ENCODE results near the gene NPL.

The NPL gene

GRCh38 chr1:182761396-182762395 lies 27.9 kb upstream of the NPL start:
- Histone ChIP-seq H3K9ac (ENCODE audit: low read length in 5 of 5) (no peak overlapping the region), H3K9me3 (ENCODE audit: control insufficient read depth in 5 of 5, low read length in 5 of 5) (peaks cover 0 to 5% (median 0%) of the 10 kb centered on the region in 5 donors), H3K27ac (ENCODE audit: low read depth, low read length) (no peak overlapping the region), H3K27me3 (ENCODE audit: control insufficient read depth in 5 of 5, insufficient read depth in 4 of 5, low read length in 5 of 5) (peaks cover 0 to 5% (median 0%) of the 10 kb centered on the region in 5 donors), H3K4me1 (ENCODE audit: control insufficient read depth in 5 of 5, insufficient read depth in 5 of 5, low read length in 5 of 5) (peaks cover 0 to 13% (median 8%) of the 10 kb centered on the region in 5 donors), H3K4me3 (ENCODE audit: low read depth in 1 of 5, low read length in 5 of 5) (no peak overlapping the region), H3K36me3 (ENCODE audit: control insufficient read depth in 5 of 5, insufficient read depth in 5 of 5, low read length in 5 of 5) (no peaks in the 10 kb centered on the region)

DNA sequence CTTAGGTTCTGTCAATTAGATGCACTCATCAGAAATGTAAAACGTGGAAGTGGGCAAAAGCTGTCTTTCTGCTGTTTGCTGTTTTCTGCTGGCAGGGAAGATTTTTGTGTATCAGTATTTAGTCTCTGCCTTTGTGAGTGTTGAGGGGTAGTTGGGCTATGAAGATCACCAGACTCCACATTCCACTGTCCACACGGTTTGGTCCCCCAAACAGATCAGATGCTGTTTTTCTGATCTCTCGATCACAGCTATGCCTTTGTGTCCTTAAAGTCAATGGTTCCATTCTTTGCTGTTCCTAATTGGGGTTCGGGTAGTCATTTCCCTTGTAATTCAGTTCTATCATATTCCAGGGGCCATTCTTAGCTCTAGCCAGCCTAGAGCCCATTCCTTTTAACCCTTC lies 27.0 kb upstream of the NPL start:
- no peaks in the 10 kb centered on the region for H3K36me3 ChIP-seq (ENCODE audit: control insufficient read depth in 5 of 5, insufficient read depth in 5 of 5, low read length in 5 of 5)
- H3K27me3 ChIP-seq (ENCODE audit: control insufficient read depth in 5 of 5, insufficient read depth in 4 of 5, low read length in 5 of 5), result peaks cover 0 to 5% (median 0%) of the 10 kb centered on the region in 5 donors
- H3K9ac ChIP-seq (ENCODE audit: low read length in 5 of 5), result no peak overlapping the region
- H3K9me3 ChIP-seq (ENCODE audit: control insufficient read depth in 5 of 5, low read length in 5 of 5), result peaks cover 0 to 5% (median 0%) of the 10 kb centered on the region in 5 donors
- H3K4me1 ChIP-seq (ENCODE audit: control insufficient read depth in 5 of 5, insufficient read depth in 5 of 5, low read length in 5 of 5), result peaks cover 0 to 13% (median 12%) of the 10 kb centered on the region in 5 donors
- no peak overlapping the region for H3K27ac ChIP-seq (ENCODE audit: low read depth, low read length)
- H3K4me3 ChIP-seq (ENCODE audit: low read depth in 1 of 5, low read length in 5 of 5), result no peak overlapping the region

DNA sequence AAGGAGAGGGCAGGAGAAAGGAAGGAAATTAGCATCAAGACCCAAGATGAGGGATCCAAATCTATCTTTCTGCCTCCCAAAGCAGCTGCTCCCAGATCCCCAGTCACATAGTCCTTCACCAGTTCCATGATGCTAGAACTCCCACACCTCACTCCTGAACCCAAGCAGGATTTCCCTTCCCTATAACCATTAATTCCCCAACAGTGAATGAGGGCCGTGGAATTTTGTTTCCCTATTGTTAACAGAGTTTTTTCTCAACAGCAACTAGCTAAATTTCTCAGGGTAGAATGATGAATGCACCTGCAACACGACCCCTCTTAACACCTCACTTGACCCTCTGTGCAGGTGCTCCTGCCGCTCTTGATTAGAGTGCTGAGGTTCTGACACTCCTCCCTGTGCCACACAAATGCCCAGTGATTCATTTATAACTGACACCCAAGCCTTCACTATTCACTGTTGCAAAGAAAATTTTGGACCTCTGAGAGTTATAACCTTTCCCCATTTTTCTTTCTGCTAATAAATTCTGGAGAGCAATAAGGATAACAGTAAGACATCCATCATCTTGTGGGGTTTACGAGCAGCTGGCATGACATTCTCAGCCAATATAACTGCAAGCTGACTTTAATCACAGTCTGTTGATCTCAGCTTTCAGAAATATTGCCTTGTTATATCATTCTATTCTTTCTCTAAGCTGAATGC lies 25.4 kb upstream of the NPL start:
- Histone ChIP-seq H3K36me3 (ENCODE audit: control insufficient read depth in 5 of 5, insufficient read depth in 5 of 5, low read length in 5 of 5) (no peaks in the 10 kb centered on the region), H3K9ac (ENCODE audit: low read length in 5 of 5) (no peak overlapping the region), H3K27ac (ENCODE audit: low read depth, low read length) (no peak overlapping the region), H3K9me3 (ENCODE audit: control insufficient read depth in 5 of 5, low read length in 5 of 5) (peaks cover 0 to 5% (median 0%) of the 10 kb centered on the region in 5 donors), H3K4me3 (ENCODE audit: low read depth in 1 of 5, low read length in 5 of 5) (no peak overlapping the region), H3K4me1 (ENCODE audit: control insufficient read depth in 5 of 5, insufficient read depth in 5 of 5, low read length in 5 of 5) (peaks cover 0 to 13% (median 13%) of the 10 kb centered on the region in 5 donors), H3K27me3 (ENCODE audit: control insufficient read depth in 5 of 5, insufficient read depth in 4 of 5, low read length in 5 of 5) (peaks cover 0 to 5% (median 0%) of the 10 kb centered on the region in 5 donors)

- peaks cover 0 to 15% (median 13%) of the 10 kb centered on the region in 5 donors for H3K4me1 ChIP-seq (ENCODE audit: control insufficient read depth in 5 of 5, insufficient read depth in 5 of 5, low read length in 5 of 5)
Observed at GRCh38 chr1:182765391-182765790, 24.2 kb upstream of the NPL start.

GRCh38 chr1:182766050-182766449 lies 23.5 kb upstream of the NPL start:
- Histone ChIP-seq H3K4me3 (ENCODE audit: low read depth in 1 of 5, low read length in 5 of 5) (no peak overlapping the region), H3K9me3 (ENCODE audit: control insufficient read depth in 5 of 5, low read length in 5 of 5) (peaks cover 0 to 5% (median 0%) of the 10 kb centered on the region in 5 donors), H3K9ac (ENCODE audit: low read length in 5 of 5) (no peak overlapping the region), H3K27ac (ENCODE audit: low read depth, low read length) (no peak overlapping the region), H3K36me3 (ENCODE audit: control insufficient read depth in 5 of 5, insufficient read depth in 5 of 5, low read length in 5 of 5) (no peaks in the 10 kb centered on the region), H3K4me1 (ENCODE audit: control insufficient read depth in 5 of 5, insufficient read depth in 5 of 5, low read length in 5 of 5) (peaks cover 0 to 15% (median 13%) of the 10 kb centered on the region in 5 donors), H3K27me3 (ENCODE audit: control insufficient read depth in 5 of 5, insufficient read depth in 4 of 5, low read length in 5 of 5) (peaks cover 0 to 5% (median 3%) of the 10 kb centered on the region in 5 donors)

More at GRCh38 chr1:182765391-182765790, 24.2 kb upstream of the NPL start:
- Histone ChIP-seq H3K27me3 (ENCODE audit: control insufficient read depth in 5 of 5, insufficient read depth in 4 of 5, low read length in 5 of 5) (peaks cover 0 to 5% (median 3%) of the 10 kb centered on the region in 5 donors), H3K36me3 (ENCODE audit: control insufficient read depth in 5 of 5, insufficient read depth in 5 of 5, low read length in 5 of 5) (no peaks in the 10 kb centered on the region), H3K4me3 (ENCODE audit: low read depth in 1 of 5, low read length in 5 of 5) (no peak overlapping the region), H3K27ac (ENCODE audit: low read depth, low read length) (no peak overlapping the region), H3K9ac (ENCODE audit: low read length in 5 of 5) (no peak overlapping the region), H3K9me3 (ENCODE audit: control insufficient read depth in 5 of 5, low read length in 5 of 5) (peaks cover 0 to 5% (median 0%) of the 10 kb centered on the region in 5 donors)

- Histone ChIP-seq H3K27me3 (ENCODE audit: control insufficient read depth in 5 of 5, insufficient read depth in 4 of 5, low read length in 5 of 5) (peaks cover 0 to 5% (median 3%) of the 10 kb centered on the region in 5 donors), H3K36me3 (ENCODE audit: control insufficient read depth in 5 of 5, insufficient read depth in 5 of 5, low read length in 5 of 5) (no peaks in the 10 kb centered on the region), H3K9me3 (ENCODE audit: control insufficient read depth in 5 of 5, low read length in 5 of 5) (no peaks in the 10 kb centered on the region), H3K4me1 (ENCODE audit: control insufficient read depth in 5 of 5, insufficient read depth in 5 of 5, low read length in 5 of 5) (peaks cover 0 to 15% (median 13%) of the 10 kb centered on the region in 5 donors), H3K9ac (ENCODE audit: low read length in 5 of 5) (no peak overlapping the region), H3K27ac (ENCODE audit: low read depth, low read length) (no peak overlapping the region), H3K4me3 (ENCODE audit: low read depth in 1 of 5, low read length in 5 of 5) (no peak overlapping the region)
Observed at GRCh38 chr1:182766881-182767645, 22.5 kb upstream of the NPL start.

GRCh38 chr1:182768963-182769362 lies 20.6 kb upstream of the NPL start:
- Histone ChIP-seq H3K4me3 (ENCODE audit: low read depth in 1 of 5, low read length in 5 of 5) (no peak overlapping the region), H3K27ac (ENCODE audit: low read depth, low read length) (no peak overlapping the region), H3K27me3 (ENCODE audit: control insufficient read depth in 5 of 5, insufficient read depth in 4 of 5, low read length in 5 of 5) (peaks cover 0 to 3% (median 0%) of the 10 kb centered on the region in 5 donors), H3K36me3 (ENCODE audit: control insufficient read depth in 5 of 5, insufficient read depth in 5 of 5, low read length in 5 of 5) (no peaks in the 10 kb centered on the region), H3K4me1 (ENCODE audit: control insufficient read depth in 5 of 5, insufficient read depth in 5 of 5, low read length in 5 of 5) (peaks cover 0 to 15% (median 13%) of the 10 kb centered on the region in 5 donors), H3K9ac (ENCODE audit: low read length in 5 of 5) (no peak overlapping the region), H3K9me3 (ENCODE audit: control insufficient read depth in 5 of 5, low read length in 5 of 5) (peaks cover 0 to 1% (median 0%) of the 10 kb centered on the region in 5 donors)

GRCh38 chr1:182770232-182770631 lies 19.3 kb upstream of the NPL start:
- Histone ChIP-seq H3K9ac (ENCODE audit: low read length in 5 of 5) (no peak overlapping the region), H3K27me3 (ENCODE audit: control insufficient read depth in 5 of 5, insufficient read depth in 4 of 5, low read length in 5 of 5) (peaks cover 0 to 6% (median 0%) of the 10 kb centered on the region in 5 donors), H3K27ac (ENCODE audit: low read depth, low read length) (no peak overlapping the region), H3K4me1 (ENCODE audit: control insufficient read depth in 5 of 5, insufficient read depth in 5 of 5, low read length in 5 of 5) (peaks cover 0 to 9% (median 5%) of the 10 kb centered on the region in 5 donors), H3K4me3 (ENCODE audit: low read depth in 1 of 5, low read length in 5 of 5) (no peak overlapping the region), H3K36me3 (ENCODE audit: control insufficient read depth in 5 of 5, insufficient read depth in 5 of 5, low read length in 5 of 5) (no peaks in the 10 kb centered on the region), H3K9me3 (ENCODE audit: control insufficient read depth in 5 of 5, low read length in 5 of 5) (peaks cover 0 to 3% (median 0%) of the 10 kb centered on the region in 5 donors)

- Histone ChIP-seq H3K9ac (ENCODE audit: low read length in 5 of 5) (no peak overlapping the region), H3K27me3 (ENCODE audit: control insufficient read depth in 5 of 5, insufficient read depth in 4 of 5, low read length in 5 of 5) (peaks cover 0 to 6% (median 0%) of the 10 kb centered on the region in 5 donors), H3K4me1 (ENCODE audit: control insufficient read depth in 5 of 5, insufficient read depth in 5 of 5, low read length in 5 of 5) (peaks cover 0 to 6% (median 3%) of the 10 kb centered on the region in 5 donors), H3K4me3 (ENCODE audit: low read depth in 1 of 5, low read length in 5 of 5) (no peak overlapping the region), H3K27ac (ENCODE audit: low read depth, low read length) (no peak overlapping the region), H3K36me3 (ENCODE audit: control insufficient read depth in 5 of 5, insufficient read depth in 5 of 5, low read length in 5 of 5) (no peaks in the 10 kb centered on the region), H3K9me3 (ENCODE audit: control insufficient read depth in 5 of 5, low read length in 5 of 5) (peaks cover 0 to 3% (median 0%) of the 10 kb centered on the region in 5 donors)
Observed at GRCh38 chr1:182771187-182771984, 18.2 kb upstream of the NPL start.
